HCT116 (cell line): ENCODE data around the gene NXPE4. TPM values are rescaled to one million over a fixed set of nuclear protein-coding genes. Genes with fewer than 3 reads are reported as not detected.

Experiments
- ATAC-seq: fragments of 200-7000 bp; cut with Tn5 transposase; 2 replicates; pipeline ENCODE4 v1.9.1; 2020; ENCODE audit warnings: mild to moderate bottlenecking, moderate library complexity
- BruUV-seq: library from RNA; stranded (reverse); fragments of 400-500 nt; replicated peaks from 2 replicates; lab custom pipeline; 2021; lab: Mats Ljungman, UMichigan
- CTCF ChIA-PET: fragments of 300-600 bp; sonication (Branson Sonifier 250); formaldehyde crosslinking; loops from one replicate; lab custom pipeline; 2021; ENCODE audit warnings: antibody characterized with exemption; lab: Charles Lee
- POLR2A ChIA-PET: fragments of 300-600, 350-600 bp; sonication (Branson Sonifier 250); formaldehyde crosslinking; loops from one replicate; lab custom pipeline; 2021; ENCODE audit warnings: antibody characterized with exemption; lab: Charles Lee
- RAD21 ChIA-PET, 2 experiments: fragments of 300-600 bp; sonication (Branson Sonifier 250); formaldehyde crosslinking; loops; one replicate each; lab custom pipeline; 2023; ENCODE audit warnings: low total read pairs in 2 of 2; ENCODE audit not compliant: uncharacterized antibody in 2 of 2, unreplicated experiment in 2 of 2, low non-redundant PET in 1 of 2; lab: Charles Lee
- DNase-seq: peaks from one replicate; pipeline ENCODE4 v3.0.0-alpha.2; 2010; ENCODE audit warnings: low read depth, low spot score
- H2AFZ ChIP-seq: fragments of 200-600 bp; shearing (Covaris generic), sonication (generic); 2 replicates; pipeline ENCODE4 v1.6.1; 2017; ENCODE audit warnings: low read depth, mixed run types, mixed read lengths, antibody characterized with exemption, low read length; ENCODE audit not compliant: poor library complexity, severe bottlenecking
- H3K27ac ChIP-seq: 2 replicates; pipeline ENCODE4 v1.5.1; 2012; ENCODE audit warnings: low read depth, low read length
- H3K27me3 ChIP-seq: fragments of 200-600 bp; sonication (generic); 2 replicates; pipeline ENCODE4 v1.6.1; 2016; ENCODE audit warnings: mixed run types, low read length, mixed read lengths; ENCODE audit not compliant: insufficient read depth
- H3K36me3 ChIP-seq, 2 experiments: fragments of 200-500 bp in 1 of 2; fragments of 200-600 bp in 1 of 2; sonication (Bioruptor generic) in 1 of 2; sonication (generic) in 1 of 2; 2 replicates each; pipeline versions ENCODE4 v1.5.1 to v1.6.1; 2014 to 2016; ENCODE audit warnings: low read length in 2 of 2, inconsistent platforms in 1 of 2, mixed read lengths in 1 of 2, mixed run types in 1 of 2; ENCODE audit not compliant: insufficient read depth in 2 of 2, control insufficient read depth in 1 of 2
- H3K4me1 ChIP-seq, 2 experiments: fragments of 200-600 bp in 1 of 2; sonication (generic) in 1 of 2; 2 replicates each; pipeline versions ENCODE4 v1.5.1 to v1.6.1; 2012 to 2017; ENCODE audit warnings: low read length in 2 of 2, inconsistent platforms in 1 of 2, mild to moderate bottlenecking in 1 of 2, mixed read lengths in 1 of 2, mixed run types in 1 of 2, moderate library complexity in 1 of 2; ENCODE audit not compliant: insufficient read depth in 2 of 2, control insufficient read depth in 1 of 2
- H3K4me2 ChIP-seq: fragments of 200-600 bp; sonication (generic); 2 replicates; pipeline ENCODE4 v1.6.1; 2017; ENCODE audit warnings: mixed run types, low read length, mixed read lengths
- H3K4me3 ChIP-seq, 2 experiments: fragments of 200-600 bp in 1 of 2; sonication (generic) in 1 of 2; replicated peaks in 1 of 2; 2 replicates each; pipeline ENCODE4 v1.5.1; 2011 to 2016; ENCODE audit warnings: low read length in 2 of 2, control low read depth in 1 of 2, low read depth in 1 of 2, mild to moderate bottlenecking in 1 of 2, mixed read lengths in 1 of 2, mixed run types in 1 of 2
- H3K79me2 ChIP-seq: fragments of 200-600 bp; sonication (generic); 2 replicates; pipeline ENCODE4 v1.6.1; 2017; ENCODE audit warnings: mild to moderate bottlenecking, mixed run types, low read length, moderate library complexity, mixed read lengths; ENCODE audit not compliant: insufficient read depth
- H3K9ac ChIP-seq: fragments of 200-600 bp; sonication (generic); 2 replicates; pipeline ENCODE4 v1.6.1; 2016; ENCODE audit warnings: low read length, mixed read lengths
- H3K9me2 ChIP-seq: fragments of 200-600 bp; sonication (generic), shearing (Covaris generic); 2 replicates; pipeline ENCODE4 v1.6.1; 2017; ENCODE audit warnings: mixed run types, mild to moderate bottlenecking, moderate library complexity; ENCODE audit not compliant: insufficient read depth
- H3K9me3 ChIP-seq, 2 experiments: fragments of 200-500 bp in 1 of 2; fragments of 200-600 bp in 1 of 2; sonication (Bioruptor generic) in 1 of 2; sonication (generic) in 1 of 2; 2 replicates each; pipeline ENCODE4 v1.6.1; 2014 to 2017; ENCODE audit warnings: low read length in 2 of 2, mixed read lengths in 2 of 2, inconsistent platforms in 1 of 2, low read depth in 1 of 2, mild to moderate bottlenecking in 1 of 2, mixed run types in 1 of 2, moderate library complexity in 1 of 2; ENCODE audit not compliant: control insufficient read depth in 1 of 2, insufficient read depth in 1 of 2
- H4K20me1 ChIP-seq: fragments of 200-600 bp; sonication (generic), shearing (Covaris generic); 2 replicates; pipeline ENCODE4 v1.6.1; 2017; ENCODE audit warnings: mixed run types, mild to moderate bottlenecking, moderate library complexity; ENCODE audit not compliant: insufficient read depth
- CBX3 ChIP-seq: IDR thresholded peaks from 2 replicates; pipeline ENCODE4 v1.6.1; 2012; ENCODE audit warnings: low read depth
- CEBPB ChIP-seq: IDR thresholded peaks from 2 replicates; pipeline ENCODE4 v1.6.1; 2012; ENCODE audit warnings: low read depth
- ELF1 ChIP-seq: IDR thresholded peaks from 2 replicates; pipeline ENCODE4 v1.6.1; 2012; ENCODE audit warnings: low read depth, borderline replicate concordance
- EZH2 ChIP-seq: fragments of 200-600 bp; sonication (generic); IDR thresholded peaks from 2 replicates; pipeline ENCODE4 v1.6.1; 2017; ENCODE audit warnings: antibody characterized with exemption, mixed run types
- EZH2phosphoT487 ChIP-seq: fragments of 200-600 bp; IDR thresholded peaks from 2 replicates; pipeline ENCODE4 v1.6.1; 2018; ENCODE audit warnings: antibody characterized with exemption, borderline replicate concordance
- FOSL1 ChIP-seq: IDR thresholded peaks from 2 replicates; pipeline ENCODE4 v1.6.1; 2012; ENCODE audit warnings: low read depth
- POLR2A ChIP-seq: IDR thresholded peaks from 2 replicates; pipeline ENCODE4 v1.7.0; 2011; ENCODE audit warnings: borderline replicate concordance; ENCODE audit not compliant: insufficient read depth, insufficient read length; ENCODE audit errors: extremely low read depth
- POLR2AphosphoS5 ChIP-seq: IDR thresholded peaks from 2 replicates; pipeline ENCODE4 v1.6.1; 2011; ENCODE audit warnings: mild to moderate bottlenecking, low read depth, low read length, moderate library complexity
- SIN3A ChIP-seq: IDR thresholded peaks from 2 replicates; pipeline ENCODE4 v1.6.1; 2012; ENCODE audit warnings: low read depth
- SRF ChIP-seq: IDR thresholded peaks from 2 replicates; pipeline ENCODE4 v1.6.1; 2012; ENCODE audit warnings: low read depth
- TCF7L2 ChIP-seq: IDR thresholded peaks from 2 replicates; pipeline ENCODE4 v1.7.0; 2011; ENCODE audit warnings: borderline replicate concordance, inconsistent platforms; ENCODE audit not compliant: insufficient read depth, insufficient read length; ENCODE audit errors: extremely low read depth
- YY1 ChIP-seq: IDR thresholded peaks from 2 replicates; pipeline ENCODE4 v1.6.1; 2011; ENCODE audit warnings: low read length, low read depth, moderate library complexity, mild to moderate bottlenecking; ENCODE audit not compliant: insufficient replicate concordance; ENCODE audit errors: extremely low read depth
- ZNF274 ChIP-seq: fragments of 200-500 bp; sonication (Bioruptor generic); IDR thresholded peaks from 2 replicates; pipeline ENCODE4 v1.6.1; 2014; ENCODE audit warnings: mild to moderate bottlenecking, low read depth, low read length, inconsistent platforms
- intact Hi-C: fragments of 100-400 bp; cut with micrococcal nuclease; formaldehyde crosslinking; loops from 2 replicates; pipeline ENCODE4 v1.10.0; 2022
- total RNA-seq: library from RNA; stranded (reverse); gene quantifications from one replicate; pipeline ENCODE4 v1.2.1, GENCODE V29; 2021; ENCODE audit not compliant: unreplicated experiment
- TF ChIP-seq, protein P1 (sequence below): IDR thresholded peaks from 2 replicates; pipeline ENCODE4 v1.6.1; 2011; ENCODE audit warnings: mild to moderate bottlenecking, low read length, moderate library complexity; ENCODE audit not compliant: insufficient replicate concordance; ENCODE audit errors: extremely low read depth
- TF ChIP-seq, protein P2 (sequence below): IDR thresholded peaks from 2 replicates; pipeline ENCODE4 v1.6.1; 2012; ENCODE audit warnings: low read depth
- TF ChIP-seq, protein P3 (sequence below), 3 experiments: fragments of 200-600 bp in 1 of 3; sonication (generic) in 1 of 3; IDR thresholded peaks in 2 of 3; conservative IDR thresholded peaks in 1 of 3; 2 replicates each; pipeline ENCODE4 v1.5.1; 2012 to 2017; ENCODE audit warnings: low read depth in 2 of 3, low read length in 2 of 3, antibody characterized with exemption in 1 of 3, borderline replicate concordance in 1 of 3, control low read depth in 1 of 3, mild to moderate bottlenecking in 1 of 3, mixed read lengths in 1 of 3, mixed run types in 1 of 3, moderate library complexity in 1 of 3; ENCODE audit not compliant: insufficient read depth in 1 of 3
- TF ChIP-seq, protein P4 (sequence below): IDR thresholded peaks from 2 replicates; pipeline ENCODE4 v1.6.1; 2012

NXPE4 gene
- total RNA-seq, 1 experiment from 2014 or later, result not detected

DNA sequence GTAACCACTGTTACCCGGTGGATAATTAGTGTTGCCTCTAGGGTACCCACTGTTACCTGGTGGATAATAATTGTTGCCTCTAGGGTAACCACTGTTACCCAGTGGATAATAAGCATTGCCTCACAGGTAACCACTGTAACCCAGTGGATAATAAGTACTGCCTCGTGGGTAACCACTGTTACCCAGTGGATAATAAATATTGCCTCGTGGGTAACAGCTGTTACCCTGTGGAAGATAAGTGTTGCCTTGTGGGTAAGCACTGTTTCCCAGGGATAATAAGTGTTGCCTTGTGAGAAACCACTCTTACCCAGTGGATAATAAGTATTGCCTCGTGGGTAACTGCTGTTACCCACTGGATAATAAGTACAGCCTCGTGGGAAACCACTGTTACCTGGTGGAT lies 9.3 kb upstream of the NXPE4 start:
- BruUV-seq, result no TSS peak

More for the DNA sequence above, 9.3 kb upstream of the NXPE4 start:
- TF ChIP-seq, protein P1, sequence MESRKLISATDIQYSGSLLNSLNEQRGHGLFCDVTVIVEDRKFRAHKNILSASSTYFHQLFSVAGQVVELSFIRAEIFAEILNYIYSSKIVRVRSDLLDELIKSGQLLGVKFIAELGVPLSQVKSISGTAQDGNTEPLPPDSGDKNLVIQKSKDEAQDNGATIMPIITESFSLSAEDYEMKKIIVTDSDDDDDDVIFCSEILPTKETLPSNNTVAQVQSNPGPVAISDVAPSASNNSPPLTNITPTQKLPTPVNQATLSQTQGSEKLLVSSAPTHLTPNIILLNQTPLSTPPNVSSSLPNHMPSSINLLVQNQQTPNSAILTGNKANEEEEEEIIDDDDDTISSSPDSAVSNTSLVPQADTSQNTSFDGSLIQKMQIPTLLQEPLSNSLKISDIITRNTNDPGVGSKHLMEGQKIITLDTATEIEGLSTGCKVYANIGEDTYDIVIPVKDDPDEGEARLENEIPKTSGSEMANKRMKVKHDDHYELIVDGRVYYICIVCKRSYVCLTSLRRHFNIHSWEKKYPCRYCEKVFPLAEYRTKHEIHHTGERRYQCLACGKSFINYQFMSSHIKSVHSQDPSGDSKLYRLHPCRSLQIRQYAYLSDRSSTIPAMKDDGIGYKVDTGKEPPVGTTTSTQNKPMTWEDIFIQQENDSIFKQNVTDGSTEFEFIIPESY, result no peak
- TF ChIP-seq YY1, result no peak
- no peak for TF ChIP-seq ZNF274
- TF ChIP-seq, protein P2, sequence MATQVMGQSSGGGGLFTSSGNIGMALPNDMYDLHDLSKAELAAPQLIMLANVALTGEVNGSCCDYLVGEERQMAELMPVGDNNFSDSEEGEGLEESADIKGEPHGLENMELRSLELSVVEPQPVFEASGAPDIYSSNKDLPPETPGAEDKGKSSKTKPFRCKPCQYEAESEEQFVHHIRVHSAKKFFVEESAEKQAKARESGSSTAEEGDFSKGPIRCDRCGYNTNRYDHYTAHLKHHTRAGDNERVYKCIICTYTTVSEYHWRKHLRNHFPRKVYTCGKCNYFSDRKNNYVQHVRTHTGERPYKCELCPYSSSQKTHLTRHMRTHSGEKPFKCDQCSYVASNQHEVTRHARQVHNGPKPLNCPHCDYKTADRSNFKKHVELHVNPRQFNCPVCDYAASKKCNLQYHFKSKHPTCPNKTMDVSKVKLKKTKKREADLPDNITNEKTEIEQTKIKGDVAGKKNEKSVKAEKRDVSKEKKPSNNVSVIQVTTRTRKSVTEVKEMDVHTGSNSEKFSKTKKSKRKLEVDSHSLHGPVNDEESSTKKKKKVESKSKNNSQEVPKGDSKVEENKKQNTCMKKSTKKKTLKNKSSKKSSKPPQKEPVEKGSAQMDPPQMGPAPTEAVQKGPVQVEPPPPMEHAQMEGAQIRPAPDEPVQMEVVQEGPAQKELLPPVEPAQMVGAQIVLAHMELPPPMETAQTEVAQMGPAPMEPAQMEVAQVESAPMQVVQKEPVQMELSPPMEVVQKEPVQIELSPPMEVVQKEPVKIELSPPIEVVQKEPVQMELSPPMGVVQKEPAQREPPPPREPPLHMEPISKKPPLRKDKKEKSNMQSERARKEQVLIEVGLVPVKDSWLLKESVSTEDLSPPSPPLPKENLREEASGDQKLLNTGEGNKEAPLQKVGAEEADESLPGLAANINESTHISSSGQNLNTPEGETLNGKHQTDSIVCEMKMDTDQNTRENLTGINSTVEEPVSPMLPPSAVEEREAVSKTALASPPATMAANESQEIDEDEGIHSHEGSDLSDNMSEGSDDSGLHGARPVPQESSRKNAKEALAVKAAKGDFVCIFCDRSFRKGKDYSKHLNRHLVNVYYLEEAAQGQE, result no peak
- TF ChIP-seq TCF7L2, result no peak
- no peak for TF ChIP-seq POLR2A
- no peak for TF ChIP-seq FOSL1
- no peak for TF ChIP-seq SRF
- no peak for TF ChIP-seq CEBPB
- TF ChIP-seq EZH2, result no peak
- TF ChIP-seq, protein P3, sequence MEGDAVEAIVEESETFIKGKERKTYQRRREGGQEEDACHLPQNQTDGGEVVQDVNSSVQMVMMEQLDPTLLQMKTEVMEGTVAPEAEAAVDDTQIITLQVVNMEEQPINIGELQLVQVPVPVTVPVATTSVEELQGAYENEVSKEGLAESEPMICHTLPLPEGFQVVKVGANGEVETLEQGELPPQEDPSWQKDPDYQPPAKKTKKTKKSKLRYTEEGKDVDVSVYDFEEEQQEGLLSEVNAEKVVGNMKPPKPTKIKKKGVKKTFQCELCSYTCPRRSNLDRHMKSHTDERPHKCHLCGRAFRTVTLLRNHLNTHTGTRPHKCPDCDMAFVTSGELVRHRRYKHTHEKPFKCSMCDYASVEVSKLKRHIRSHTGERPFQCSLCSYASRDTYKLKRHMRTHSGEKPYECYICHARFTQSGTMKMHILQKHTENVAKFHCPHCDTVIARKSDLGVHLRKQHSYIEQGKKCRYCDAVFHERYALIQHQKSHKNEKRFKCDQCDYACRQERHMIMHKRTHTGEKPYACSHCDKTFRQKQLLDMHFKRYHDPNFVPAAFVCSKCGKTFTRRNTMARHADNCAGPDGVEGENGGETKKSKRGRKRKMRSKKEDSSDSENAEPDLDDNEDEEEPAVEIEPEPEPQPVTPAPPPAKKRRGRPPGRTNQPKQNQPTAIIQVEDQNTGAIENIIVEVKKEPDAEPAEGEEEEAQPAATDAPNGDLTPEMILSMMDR (IDR thresholded peaks at IDR 0.05 in 2 of 3, conservative IDR thresholded peaks at IDR 0.05 in 1 of 3; ENCODE audit: borderline replicate concordance in 1 of 3, insufficient read depth in 1 of 3, low read depth in 2 of 3, low read length in 2 of 3), result no peak
- no peak for TF ChIP-seq ELF1
- no peak for TF ChIP-seq SIN3A
- TF ChIP-seq EZH2phosphoT487, result no peak
- no peak for TF ChIP-seq CBX3
- TF ChIP-seq, protein P4, sequence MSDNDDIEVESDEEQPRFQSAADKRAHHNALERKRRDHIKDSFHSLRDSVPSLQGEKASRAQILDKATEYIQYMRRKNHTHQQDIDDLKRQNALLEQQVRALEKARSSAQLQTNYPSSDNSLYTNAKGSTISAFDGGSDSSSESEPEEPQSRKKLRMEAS, result no peak
- no peak for TF ChIP-seq POLR2AphosphoS5
- Histone ChIP-seq H3K79me2 (no peaks in the 10 kb centered on the region), H3K27me3 (no peaks in the 10 kb centered on the region), H3K4me2 (no peak overlapping the region), H3K9me2 (no peaks in the 10 kb centered on the region), H3K4me3 (no peak overlapping the region), H2AFZ (no peak overlapping the region), H3K9ac (no peak overlapping the region), H3K9me3 (no peaks in the 10 kb centered on the region; a peak in 2 of 4 replicates), H3K36me3 (no peaks in the 10 kb centered on the region), H3K4me1 (no peaks in the 10 kb centered on the region), H3K27ac (no peak overlapping the region), H4K20me1 (no peaks in the 10 kb centered on the region)
- ChIA-PET RAD21 (no interaction called here), POLR2A (no interaction called here), CTCF (no interaction called here)
- ATAC-seq (no peak), DNase-seq (no peak)
- intact Hi-C loops, result no loop called here
